NT2/D1 (cell line): Measurements from ENCODE around the gene RHBG.
A peak's percentile ranks its signal among the peaks of the same experiment; 100 is the strongest.
"Not testable (repeated sequence)": the region's sequence is repeated elsewhere in the genome, so short reads cannot be mapped to it uniquely, and the experiment has no call there.

Source experiments
- DNase-seq: peaks from one replicate; pipeline ENCODE4 v3.0.0-alpha.2; 2011; ENCODE audit warnings: low read depth, low spot score
- H3K27me3 ChIP-seq: 2 replicates; pipeline ENCODE4 v1.6.0; 2011; ENCODE audit warnings: mild to moderate bottlenecking; ENCODE audit not compliant: insufficient read length, insufficient read depth
- H3K36me3 ChIP-seq: 2 replicates; pipeline ENCODE4 v1.6.1; 2011; ENCODE audit warnings: mild to moderate bottlenecking, low read length, mixed read lengths; ENCODE audit not compliant: insufficient read depth, insufficient read length
- H3K4me1 ChIP-seq: 2 replicates; pipeline ENCODE4 v1.5.1; 2011; ENCODE audit not compliant: insufficient read depth, insufficient read length
- H3K4me3 ChIP-seq: 2 replicates; pipeline ENCODE4 v1.5.1; 2011; ENCODE audit warnings: low read depth; ENCODE audit not compliant: insufficient read length
- H3K9ac ChIP-seq: 2 replicates; pipeline ENCODE4 v1.6.0; 2011; ENCODE audit warnings: low read depth; ENCODE audit not compliant: insufficient read length
- H3K9me3 ChIP-seq: 2 replicates; pipeline ENCODE4 v1.5.1; 2011; ENCODE audit warnings: mild to moderate bottlenecking, low read length; ENCODE audit not compliant: insufficient read depth
- SUZ12 ChIP-seq: IDR thresholded peaks from 2 replicates; pipeline ENCODE4 v1.6.1; 2011; ENCODE audit not compliant: insufficient read length, insufficient read depth; ENCODE audit errors: extremely low read depth
- YY1 ChIP-seq: IDR thresholded peaks from 2 replicates; pipeline ENCODE4 v1.6.1; 2011; ENCODE audit not compliant: insufficient read length, insufficient read depth
- ZNF274 ChIP-seq: IDR thresholded peaks from 2 replicates; pipeline ENCODE4 v1.6.1; 2011; ENCODE audit warnings: mild to moderate bottlenecking, low read depth, low read length

RHBG gene

DNA sequence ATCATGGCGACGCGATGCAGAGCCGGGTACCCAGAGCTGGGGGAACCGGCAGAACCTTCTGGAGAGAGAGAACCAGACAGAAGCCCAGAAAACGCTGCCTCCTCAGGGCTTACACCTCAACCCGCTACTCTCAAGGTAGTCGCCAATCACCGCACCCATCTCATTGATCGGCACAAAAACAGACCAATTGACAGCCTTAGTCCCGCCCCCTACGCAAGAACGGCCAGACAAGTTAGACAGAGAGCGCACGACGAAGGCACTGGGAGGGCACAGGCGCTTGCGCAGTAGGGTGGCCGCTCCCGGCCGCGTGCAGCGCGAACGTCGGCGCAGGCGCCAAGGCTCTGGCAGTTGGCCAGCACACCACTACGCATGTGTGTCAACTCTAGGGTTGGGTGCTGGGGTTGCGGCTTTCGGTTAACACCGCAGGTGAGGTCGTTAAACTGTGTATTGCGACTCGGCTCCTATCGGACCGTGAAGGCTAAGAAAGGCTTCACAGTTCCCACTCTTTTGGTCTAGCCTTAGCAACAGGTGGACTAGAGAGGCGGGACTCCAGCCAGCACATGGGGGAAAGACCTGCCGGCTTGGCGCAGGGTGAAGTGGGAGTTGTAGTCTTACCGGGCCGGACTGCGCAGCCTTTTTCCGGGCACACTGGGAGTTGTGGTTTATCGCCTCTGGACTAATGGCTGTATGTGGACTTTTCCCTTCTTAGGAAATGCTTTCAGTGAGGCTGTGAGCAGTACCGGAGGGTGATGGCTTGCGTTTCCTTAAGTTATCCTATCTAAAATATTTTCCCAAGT lies 30.6 kb upstream of the RHBG start, which contains the start of the genes CCT3 and TSACC:
TSS of gene CCT3 (minus strand) at position 113 of the 797 bp plus-strand sequence. CDS start at position 5, 108 bp downstream.
TSS of gene TSACC (plus strand) at position 347 of the 797 bp plus-strand sequence. CDS start 1,232 bp downstream, outside the sequence.
- Histone ChIP-seq H3K36me3 (peaks cover 41% of the 10 kb centered on the region), H3K9ac (peak within 1 kb of the TSS; percentile 99), H3K9me3 (no peaks in the 10 kb centered on the region), H3K4me3 (peak within 1 kb of the TSS; percentile 92), H3K27me3 (no peaks in the 10 kb centered on the region), H3K4me1 (no peaks in the 10 kb centered on the region)
- peak; percentile 100 for DNase-seq
- peak; percentile 55 for TF ChIP-seq YY1
- TF ChIP-seq SUZ12, result no peak
- TF ChIP-seq ZNF274, result no peak

DNA sequence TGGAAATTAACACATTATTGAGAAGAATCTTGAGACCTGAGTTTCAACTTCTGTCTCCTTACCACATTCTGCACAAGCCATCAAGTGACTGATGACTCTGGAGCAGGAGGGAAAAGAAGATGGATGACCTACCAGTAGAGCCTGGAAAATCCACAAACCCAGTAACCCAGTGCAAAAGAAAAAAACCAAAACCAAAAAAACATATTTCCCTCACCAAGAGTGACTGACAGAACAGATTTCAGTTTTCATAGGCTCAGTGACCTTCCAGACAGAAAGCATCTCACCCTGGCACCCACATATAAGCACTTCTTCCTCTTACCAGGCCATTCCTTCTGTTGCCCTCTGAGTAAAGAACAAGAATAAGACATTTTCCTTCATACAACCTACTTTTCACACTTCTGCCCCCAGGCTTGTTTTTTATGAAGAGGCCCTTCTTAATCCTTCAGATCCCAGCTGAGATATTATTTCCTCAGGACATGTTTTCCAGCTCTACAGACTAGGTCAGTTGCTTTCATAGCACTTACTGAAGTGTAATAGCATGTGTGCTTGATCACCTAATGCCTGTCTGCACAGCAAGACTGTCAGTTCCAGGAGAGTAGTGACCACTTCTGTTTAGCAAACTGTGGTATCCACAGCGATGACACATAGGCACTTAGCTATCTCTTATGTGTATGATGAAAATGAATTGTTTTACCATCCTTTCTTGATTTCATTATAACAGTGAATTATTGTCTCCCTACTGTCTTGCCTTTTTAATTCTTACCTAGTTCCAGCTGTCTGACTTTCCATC lies 26.6 kb upstream of the RHBG start:
- no peak overlapping the region for H3K9ac ChIP-seq
- DNase-seq, result no peak
- no peaks in the 10 kb centered on the region for H3K4me1 ChIP-seq
- no peaks in the 10 kb centered on the region for H3K9me3 ChIP-seq
- no peak overlapping the region for H3K4me3 ChIP-seq
- no peaks in the 10 kb centered on the region for H3K27me3 ChIP-seq
- H3K36me3 ChIP-seq, result peaks cover 1% of the 10 kb centered on the region
- TF ChIP-seq SUZ12 (no peak), ZNF274 (no peak), YY1 (no peak)

DNA sequence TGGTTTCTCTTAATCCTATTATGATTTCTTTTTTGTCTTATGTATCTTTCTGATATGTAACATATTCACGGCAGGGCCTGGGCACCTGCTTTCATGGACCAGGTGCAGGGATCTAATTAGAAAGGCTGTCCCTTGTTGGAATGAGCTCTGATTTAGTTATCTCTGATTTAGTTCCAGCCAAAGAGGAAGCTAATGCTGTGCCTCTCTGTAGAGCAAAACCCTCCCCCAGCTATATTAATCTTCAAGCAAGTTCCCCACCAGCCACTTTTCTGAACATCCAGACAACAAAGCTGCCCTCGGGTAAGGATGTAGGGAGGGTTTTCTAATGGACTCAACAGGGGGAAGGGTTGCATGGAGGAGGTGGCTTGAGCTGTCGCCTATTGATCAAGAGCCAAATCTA lies 24.6 kb upstream of the RHBG start:
- TF ChIP-seq SUZ12 (no peak), ZNF274 (no peak), YY1 (no peak)
- H3K27me3 ChIP-seq, result no peaks in the 10 kb centered on the region
- no peak overlapping the region for H3K9ac ChIP-seq
- no peaks in the 10 kb centered on the region for H3K9me3 ChIP-seq
- no peak for DNase-seq
- H3K4me1 ChIP-seq, result no peaks in the 10 kb centered on the region
- H3K36me3 ChIP-seq, result no peaks in the 10 kb centered on the region
- no peak overlapping the region for H3K4me3 ChIP-seq

DNA sequence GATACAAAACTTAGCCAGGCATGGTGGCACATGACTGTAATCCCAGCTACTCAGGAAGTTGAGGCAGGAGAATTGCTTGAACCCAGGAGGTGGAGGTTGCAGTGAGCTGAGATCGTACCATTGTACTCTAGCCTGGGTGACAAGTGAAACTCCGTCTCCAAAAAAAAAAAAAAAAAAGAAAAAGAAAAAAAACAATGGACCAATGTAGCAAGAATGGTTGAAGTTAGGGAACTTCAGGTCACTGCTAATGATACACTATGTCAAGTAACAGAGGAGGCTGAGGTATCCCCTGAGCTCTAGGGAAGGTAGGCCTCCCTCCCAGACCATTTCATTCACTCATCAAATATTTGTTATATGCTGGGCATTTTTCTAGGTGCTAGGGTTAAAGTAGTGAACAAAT lies 23.0 kb upstream of the RHBG start:
- not testable (repeated sequence) for H3K9me3 ChIP-seq, H3K4me1 ChIP-seq, H3K4me3 ChIP-seq, H3K9ac ChIP-seq, DNase-seq, H3K27me3 ChIP-seq, H3K36me3 ChIP-seq

DNA sequence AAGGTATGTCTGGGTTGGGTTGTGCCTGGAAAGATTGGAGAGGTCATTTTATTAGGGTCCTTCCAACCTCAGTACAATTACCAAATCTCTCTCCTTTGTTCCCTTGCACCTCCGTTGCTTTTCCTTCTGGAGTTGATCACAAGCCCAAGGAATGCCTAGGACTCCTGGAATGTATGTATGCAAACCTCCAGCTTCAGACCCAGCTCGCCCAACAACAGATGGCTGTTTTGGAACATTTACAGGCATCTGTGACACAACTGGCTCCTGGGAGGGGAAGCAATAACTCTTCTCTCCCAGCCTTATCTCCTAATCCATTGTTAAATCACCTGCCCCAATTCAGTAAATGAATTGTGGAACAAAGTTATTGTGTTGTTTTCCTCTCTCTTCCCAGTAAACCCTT lies 22.4 kb upstream of the RHBG start:
- Histone ChIP-seq H3K9me3 (no peaks in the 10 kb centered on the region), H3K4me1 (no peaks in the 10 kb centered on the region), H3K36me3 (no peaks in the 10 kb centered on the region), H3K4me3 (no peak overlapping the region), H3K27me3 (no peaks in the 10 kb centered on the region), H3K9ac (no peak overlapping the region)
- peak; percentile 44 for DNase-seq
- TF ChIP-seq SUZ12 (no peak), ZNF274 (no peak), YY1 (no peak)

DNA sequence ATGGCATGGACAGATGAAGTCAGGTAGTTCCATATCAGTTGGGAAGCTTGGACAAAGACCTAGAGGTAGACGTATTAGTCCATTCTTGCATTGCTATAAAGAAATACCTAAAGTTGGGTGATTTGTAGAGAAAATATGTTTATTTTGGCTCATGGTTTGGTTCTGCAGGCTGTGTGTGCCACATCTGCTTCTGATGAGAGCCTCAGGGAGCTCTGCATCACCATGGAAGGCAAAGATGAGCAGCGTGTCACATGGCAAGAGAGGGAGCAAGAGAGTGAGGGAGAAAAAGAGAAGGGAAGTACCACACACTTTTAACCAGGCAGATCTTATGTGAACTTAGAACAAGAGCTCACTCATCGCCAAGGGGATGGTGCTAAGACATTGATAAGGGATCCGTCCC lies 21.7 kb upstream of the RHBG start:
- TF ChIP-seq YY1, result no peak
- TF ChIP-seq SUZ12, result no peak
- TF ChIP-seq ZNF274, result no peak
- no peaks in the 10 kb centered on the region for H3K9me3 ChIP-seq
- H3K36me3 ChIP-seq, result no peaks in the 10 kb centered on the region
- no peak overlapping the region for H3K9ac ChIP-seq
- no peaks in the 10 kb centered on the region for H3K4me1 ChIP-seq
- H3K4me3 ChIP-seq, result no peak overlapping the region
- no peak for DNase-seq
- H3K27me3 ChIP-seq, result no peaks in the 10 kb centered on the region

DNA sequence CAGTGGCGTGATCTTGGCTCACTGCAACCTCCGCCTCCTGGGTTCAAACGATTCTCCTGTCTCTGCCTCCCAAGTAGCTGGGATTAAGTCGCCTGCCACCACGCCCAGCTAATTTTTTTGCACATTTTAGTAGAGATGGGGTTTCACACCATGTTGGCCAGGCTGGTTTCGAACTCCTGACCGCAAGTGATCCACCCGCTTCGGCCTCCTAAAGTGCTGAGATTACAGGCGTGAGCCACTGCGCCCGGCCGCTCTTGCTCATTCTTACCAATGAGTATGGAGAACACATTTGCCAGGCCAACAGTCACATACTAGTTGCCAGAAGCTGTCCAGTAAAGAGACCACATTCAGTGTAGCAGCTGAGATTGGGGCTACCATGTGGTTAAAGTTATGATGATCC lies 16.5 kb upstream of the RHBG start:
- not testable (repeated sequence) for H3K9ac ChIP-seq, H3K4me1 ChIP-seq, H3K4me3 ChIP-seq

More for the DNA sequence above, 16.5 kb upstream of the RHBG start:
- H3K36me3 ChIP-seq, DNase-seq, H3K9me3 ChIP-seq, H3K27me3 ChIP-seq: not testable (repeated sequence)
